GM12873 (cell line): ENCODE measurements around the gene C9orf85.

ENCODE experiments used
- CTCF ChIP-seq: IDR thresholded peaks from 2 replicates; pipeline ENCODE4 v1.5.1; 2012; ENCODE audit warnings: low read depth, mild to moderate bottlenecking, moderate library complexity, low read length, control low read depth; ENCODE audit not compliant: insufficient read depth; ENCODE audit errors: missing control alignments

Gene C9orf85

GRCh38 chr9:71944754-71945375 lies 33.4 kb downstream of the C9orf85 start:
- no peak for TF ChIP-seq CTCF

- TF ChIP-seq CTCF: no peak
Observed at GRCh38 chr9:71955300-71955915, 44.0 kb downstream of the C9orf85 start.

GRCh38 chr9:71962328-71962727 lies 50.9 kb downstream of the C9orf85 start:
- no peak for TF ChIP-seq CTCF

- TF ChIP-seq CTCF: no peak
Observed at GRCh38 chr9:71965403-71965802, 54.0 kb downstream of the C9orf85 start.

GRCh38 chr9:71966601-71967000 lies 55.2 kb downstream of the C9orf85 start:
- TF ChIP-seq CTCF: no peak

GRCh38 chr9:71968541-71969090 lies 57.2 kb downstream of the C9orf85 start:
- no peak for TF ChIP-seq CTCF

- TF ChIP-seq CTCF: no peak
Observed at GRCh38 chr9:71975833-71976232, 64.4 kb downstream of the C9orf85 start.
